ENCODE measurements around the gene THBS2.

The THBS2 gene

GRCh38 chr6:169256061-169256460, 2.4 kb upstream of the THBS2 start:
- Histone ChIP-seq H3K4me1 (ENCODE audit: low read length) (no peaks in the 10 kb centered on the region), H3F3A (ENCODE audit: insufficient read depth, low read length) (no peaks in the 10 kb centered on the region), H3K9me2 (replicated peaks; ENCODE audit: insufficient read depth, low read length) (no peaks in the 10 kb centered on the region), H3K27me3 (replicated peaks; ENCODE audit: insufficient read depth, low read length) (no peaks in the 10 kb centered on the region), H3K36me3 (replicated peaks; ENCODE audit: insufficient read depth, low read length) (no peaks in the 10 kb centered on the region), H3K79me2 (ENCODE audit: low read length) (no peaks in the 10 kb centered on the region), H3K9me3 (replicated peaks; ENCODE audit: insufficient read depth, low read length) (no peaks in the 10 kb centered on the region), H2AFZ (ENCODE audit: low read length) (no peak overlapping the region), H3K9ac (ENCODE audit: low read length) (no peak overlapping the region), H3K4me3 (ENCODE audit: low read length) (no peak overlapping the region), H3K4me2 (ENCODE audit: low read depth, low read length) (no peak overlapping the region), H3K27ac (ENCODE audit: low read length) (no peak overlapping the region), H4K20me1 (ENCODE audit: insufficient read depth, low read length) (no peaks in the 10 kb centered on the region)
- no peak for TF ChIP-seq EZH2 (optimal IDR thresholded peaks at IDR 0.05; ENCODE audit: low read depth, low read length)
- TF ChIP-seq CTCF (IDR thresholded peaks at IDR 0.05; ENCODE audit: low read length) = no peak
- TF ChIP-seq EZH2phosphoT487 (IDR thresholded peaks at IDR 0.05; ENCODE audit: low read length) = no peak
- DNase-seq = no peak

DNA sequence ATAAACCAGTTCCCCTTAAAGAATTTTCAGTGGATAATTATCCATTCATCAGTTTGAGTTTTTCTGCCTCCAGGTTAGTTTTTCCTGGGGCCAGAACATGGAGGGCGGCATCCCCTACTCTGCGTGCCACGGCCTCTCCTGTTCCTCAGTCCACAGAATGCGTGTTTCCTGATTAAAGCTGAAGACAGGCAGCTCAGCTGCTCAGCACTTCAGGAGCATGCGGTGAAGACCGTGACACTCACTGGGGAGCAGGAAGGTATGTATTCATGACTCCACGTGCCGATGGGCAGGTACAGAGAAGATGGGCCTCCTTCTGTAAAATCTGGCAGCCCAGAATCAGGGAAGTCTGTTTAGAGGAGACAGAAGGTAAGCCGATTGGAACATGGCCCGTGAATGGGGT, 2.0 kb upstream of the THBS2 start:
- H4K20me1 ChIP-seq (ENCODE audit: insufficient read depth, low read length) = no peaks in the 10 kb centered on the region
- TF ChIP-seq CTCF (IDR thresholded peaks at IDR 0.05; ENCODE audit: low read length) = no peak
- no peak for TF ChIP-seq EZH2 (optimal IDR thresholded peaks at IDR 0.05; ENCODE audit: low read depth, low read length)
- TF ChIP-seq EZH2phosphoT487 (IDR thresholded peaks at IDR 0.05; ENCODE audit: low read length) = no peak
- H3K79me2 ChIP-seq (ENCODE audit: low read length) = no peaks in the 10 kb centered on the region
- H3K4me1 ChIP-seq (ENCODE audit: low read length) = no peaks in the 10 kb centered on the region
- H3K4me3 ChIP-seq (ENCODE audit: low read length) = no peak overlapping the region
- no peaks in the 10 kb centered on the region for H3K27me3 ChIP-seq (replicated peaks; ENCODE audit: insufficient read depth, low read length)
- no peaks in the 10 kb centered on the region for H3K9me2 ChIP-seq (replicated peaks; ENCODE audit: insufficient read depth, low read length)
- DNase-seq = no peak
- no peaks in the 10 kb centered on the region for H3K36me3 ChIP-seq (replicated peaks; ENCODE audit: insufficient read depth, low read length)
- H3K9me3 ChIP-seq (replicated peaks; ENCODE audit: insufficient read depth, low read length) = no peaks in the 10 kb centered on the region
- no peak overlapping the region for H2AFZ ChIP-seq (ENCODE audit: low read length)
- H3K9ac ChIP-seq (ENCODE audit: low read length) = no peak overlapping the region
- H3K27ac ChIP-seq (ENCODE audit: low read length) = no peak overlapping the region
- H3F3A ChIP-seq (ENCODE audit: insufficient read depth, low read length) = no peaks in the 10 kb centered on the region
- no peak overlapping the region for H3K4me2 ChIP-seq (ENCODE audit: low read depth, low read length)

GRCh38 chr6:169254456-169255316, 1.0 kb upstream of the THBS2 start:
- no peaks in the 10 kb centered on the region for H3K79me2 ChIP-seq (ENCODE audit: low read length)
- H3K27me3 ChIP-seq (replicated peaks; ENCODE audit: insufficient read depth, low read length) = no peaks in the 10 kb centered on the region
- H3K4me1 ChIP-seq (ENCODE audit: low read length) = no peaks in the 10 kb centered on the region
- H3K36me3 ChIP-seq (replicated peaks; ENCODE audit: insufficient read depth, low read length) = no peaks in the 10 kb centered on the region
- no peak overlapping the region for H3K27ac ChIP-seq (ENCODE audit: low read length)
- no peak overlapping the region for H2AFZ ChIP-seq (ENCODE audit: low read length)
- H3K4me3 ChIP-seq (ENCODE audit: low read length) = no peak overlapping the region
- H3K4me2 ChIP-seq (ENCODE audit: low read depth, low read length) = no peak overlapping the region
- TF ChIP-seq CTCF (IDR thresholded peaks at IDR 0.05; ENCODE audit: low read length) (no peak), EZH2phosphoT487 (IDR thresholded peaks at IDR 0.05; ENCODE audit: low read length) (no peak), EZH2 (optimal IDR thresholded peaks at IDR 0.05; ENCODE audit: low read depth, low read length) (no peak)
- H3K9me3 ChIP-seq (replicated peaks; ENCODE audit: insufficient read depth, low read length) = no peaks in the 10 kb centered on the region
- no peak for DNase-seq
- no peaks in the 10 kb centered on the region for H3F3A ChIP-seq (ENCODE audit: insufficient read depth, low read length)
- H4K20me1 ChIP-seq (ENCODE audit: insufficient read depth, low read length) = no peaks in the 10 kb centered on the region
- H3K9ac ChIP-seq (ENCODE audit: low read length) = no peak overlapping the region
- no peaks in the 10 kb centered on the region for H3K9me2 ChIP-seq (replicated peaks; ENCODE audit: insufficient read depth, low read length)
